Muscle of arm (tissue), 12 donors: ENCODE results near the gene AURKA. TPM values are rescaled to one million over a fixed set of nuclear protein-coding genes. Genes with fewer than 3 reads are reported as not detected.

Experiments
- polyA plus RNA-seq, 12 donors: library from polyadenylated mRNA; unstranded; fragments of 120-200 nt; gene quantifications; one replicate each; pipeline ENCODE4 v1.2.1, GENCODE V29; 2013; ENCODE audit not compliant: insufficient read length in 12 of 12

AURKA gene
- polyA plus RNA-seq, 12 donors, result 5.1 to 14.4 (median 9.4) TPM; not detected in 1

Other genes with a start within 250 kb of the AURKA start
- not detected for gene MC3R, start 143.5 kb downstream of the AURKA start, polyA plus RNA-seq
- 100 to 1,000 TPM in 1 of 12 donors, 10 to 100 TPM in 11; 36.7 to 188 (median 44.9) TPM for gene FAM210B, start 33.2 kb downstream of the AURKA start, polyA plus RNA-seq
- 10 to 100 TPM in 11 of 12 donors, not detected in 1; 19.4 to 36.0 (median 30.7) TPM for gene CSTF1, start 430 bp upstream of the AURKA start, polyA plus RNA-seq
- 1 to 10 TPM in 10 of 12 donors, not detected in 2; 3.4 to 8.9 (median 7.1) TPM for gene CASS4, start 20.0 kb upstream of the AURKA start, polyA plus RNA-seq
- gene RTF2, start 76.4 kb upstream of the AURKA start, polyA plus RNA-seq, result 100 to 1,000 TPM in 6 of 12 donors, 10 to 100 TPM in 5, not detected in 1; 91.7 to 162 (median 102) TPM
- under 1 TPM in 3 of 12 donors, not detected in 9; 0.24 to 0.45 (median 0.25) TPM for gene FAM209A, start 132.5 kb upstream of the AURKA start, polyA plus RNA-seq
- gene FAM209B, start 141.0 kb upstream of the AURKA start, polyA plus RNA-seq, result under 1 TPM in 1 of 12 donors, not detected in 11; 0.48 TPM
- 10 to 100 TPM in 2 of 12 donors, 1 to 10 TPM in 1, under 1 TPM in 4, not detected in 5; 0.11 to 25.5 (median 0.20) TPM for gene TFAP2C, start 237.1 kb upstream of the AURKA start, polyA plus RNA-seq